ENCODE measurements around the gene EBF3.

GRCh38 chr10:129958148-129958628 lies 5.9 kb downstream of the EBF3 start:
- TF ChIP-seq CTCF (IDR thresholded peaks at IDR 0.05) (peak in 9 of 12 donors; percentile 22 to 57 (median 34)), POLR2A (IDR thresholded peaks at IDR 0.05) (no peak)
